NB4 (cell line): ENCODE results near the gene HPS1.

Experiments used
- CTCF ChIP-seq: IDR thresholded peaks from one replicate; pipeline ENCODE4 v1.5.1; 2012; ENCODE audit warnings: low read depth, low read length
- MAX ChIP-seq: IDR thresholded peaks from 2 replicates; pipeline ENCODE4 v1.6.1; 2011; ENCODE audit warnings: low read depth, low read length
- MYC ChIP-seq: IDR thresholded peaks from 2 replicates; pipeline ENCODE4 v1.6.1; 2011; ENCODE audit warnings: low read depth, low read length
- POLR2A ChIP-seq: IDR thresholded peaks from 2 replicates; pipeline ENCODE4 v1.6.1; 2011; ENCODE audit warnings: mild to moderate bottlenecking; ENCODE audit not compliant: insufficient read length; ENCODE audit errors: extremely low read depth

- TF ChIP-seq CTCF (no peak), POLR2A (no peak), MAX (no peak), MYC (no peak)
Observed at GRCh38 chr10:98456686-98457482, 10.1 kb upstream of the HPS1 start.
